Trophoblast cell (in vitro differentiated cells and primary cell): ENCODE results near the gene MUC12. TPM values are rescaled to one million over a fixed set of nuclear protein-coding genes. Genes with fewer than 3 reads are reported as not detected.
"Not testable (repeated sequence)": the region's sequence is repeated elsewhere in the genome, so short reads cannot be mapped to it uniquely, and the experiment has no call there.

Experiments
- DNase-seq, 2 donors: peaks; one replicate each; pipeline ENCODE4 v3.0.0-alpha.2; 2016
- H2AFZ ChIP-seq: 2 replicates; pipeline ENCODE4 v1.6.1; 2013; ENCODE audit warnings: low read length, moderate library complexity, mild to moderate bottlenecking; ENCODE audit not compliant: insufficient read depth, poor library complexity
- H2AK5ac ChIP-seq: 2 replicates; pipeline ENCODE4 v1.6.1; 2013; ENCODE audit warnings: mild to moderate bottlenecking, low read length
- H2BK120ac ChIP-seq: 2 replicates; pipeline ENCODE4 v1.6.1; 2013; ENCODE audit warnings: low read length, mild to moderate bottlenecking, moderate library complexity; ENCODE audit not compliant: insufficient read depth, poor library complexity
- H2BK12ac ChIP-seq: 2 replicates; pipeline ENCODE4 v1.6.1; 2013; ENCODE audit warnings: mild to moderate bottlenecking, low read length, moderate library complexity
- H2BK5ac ChIP-seq: 2 replicates; pipeline ENCODE4 v1.6.1; 2013; ENCODE audit warnings: low read length, low read depth, moderate library complexity, mild to moderate bottlenecking; ENCODE audit not compliant: poor library complexity
- H3K14ac ChIP-seq: 2 replicates; pipeline ENCODE4 v1.6.1; 2013; ENCODE audit warnings: mild to moderate bottlenecking, low read length
- H3K18ac ChIP-seq: 2 replicates; pipeline ENCODE4 v1.6.1; 2013; ENCODE audit warnings: mild to moderate bottlenecking, low read length
- H3K23ac ChIP-seq: 2 replicates; pipeline ENCODE4 v1.6.1; 2013; ENCODE audit warnings: low read length
- H3K27ac ChIP-seq: 2 replicates; pipeline ENCODE4 v1.5.1; 2013; ENCODE audit warnings: low read depth, mild to moderate bottlenecking, inconsistent platforms, low read length, moderate library complexity
- H3K27me3 ChIP-seq: 2 replicates; pipeline ENCODE4 v1.6.1; 2013; ENCODE audit warnings: inconsistent platforms, mild to moderate bottlenecking, low read length, moderate library complexity; ENCODE audit not compliant: insufficient read depth
- H3K36me3 ChIP-seq, 2 experiments: 1 replicate in 1 of 2; 2 replicates in 1 of 2; pipeline ENCODE4 v1.6.1; 2013; ENCODE audit warnings: low read length in 2 of 2, mild to moderate bottlenecking in 2 of 2, moderate library complexity in 1 of 2; ENCODE audit not compliant: insufficient read depth in 2 of 2, control insufficient read depth in 1 of 2
- H3K4ac ChIP-seq: 2 replicates; pipeline ENCODE4 v1.6.1; 2013; ENCODE audit warnings: low read depth, mild to moderate bottlenecking, low read length, moderate library complexity
- H3K4me1 ChIP-seq, 2 experiments: 1 replicate in 1 of 2; 2 replicates in 1 of 2; pipeline ENCODE4 v1.6.1; 2013; ENCODE audit warnings: low read length in 2 of 2, mild to moderate bottlenecking in 2 of 2, moderate library complexity in 1 of 2; ENCODE audit not compliant: insufficient read depth in 2 of 2, control insufficient read depth in 1 of 2
- H3K4me2 ChIP-seq: 2 replicates; pipeline ENCODE4 v1.6.1; 2013; ENCODE audit warnings: inconsistent platforms, mild to moderate bottlenecking, low read length, moderate library complexity
- H3K4me3 ChIP-seq: 2 replicates; pipeline ENCODE4 v1.5.1; 2013; ENCODE audit warnings: mild to moderate bottlenecking, low read depth, low read length, inconsistent platforms
- H3K79me1 ChIP-seq: one replicate; pipeline ENCODE4 v1.6.1; 2013; ENCODE audit warnings: low read length
- H3K79me2 ChIP-seq: 2 replicates; pipeline ENCODE4 v1.6.1; 2013; ENCODE audit warnings: low read length, mild to moderate bottlenecking; ENCODE audit not compliant: control insufficient read depth, insufficient read depth, poor library complexity
- H3K9ac ChIP-seq: 2 replicates; pipeline ENCODE4 v1.6.1; 2013; ENCODE audit warnings: mild to moderate bottlenecking, low read length
- H3K9me3 ChIP-seq: 2 replicates; pipeline ENCODE4 v1.6.1; 2013; ENCODE audit warnings: low read depth, mild to moderate bottlenecking, control low read depth, inconsistent platforms, low read length; ENCODE audit not compliant: insufficient read depth
- H4K12ac ChIP-seq: 2 replicates; pipeline ENCODE4 v1.6.1; 2013; ENCODE audit warnings: low read depth, mild to moderate bottlenecking, low read length, moderate library complexity
- H4K8ac ChIP-seq: 2 replicates; pipeline ENCODE4 v1.6.1; 2013; ENCODE audit warnings: low read depth, mild to moderate bottlenecking, low read length, moderate library complexity
- H4K91ac ChIP-seq: one replicate; pipeline ENCODE4 v1.6.1; 2013; ENCODE audit warnings: low read depth, mild to moderate bottlenecking, low read length, moderate library complexity
- WGBS: extraction: QIAGEN DNeasy Blood & Tissue Kit; methylation state at CpG from one replicate; pipeline ENCODE4 v1.1.7; 2013; ENCODE audit warnings: missing lambda C conversion rate; ENCODE audit not compliant: insufficient read length, insufficient coverage; ENCODE audit errors: extremely low coverage; 5-methylcytosine and 5-hydroxymethylcytosine counted together
- polyA plus RNA-seq: library from polyadenylated mRNA; stranded (reverse); fragments of 200-250 nt; gene quantifications from 2 replicates; pipeline ENCODE4 v1.2.3, GENCODE V29; 2013

MUC12 gene, protein sequence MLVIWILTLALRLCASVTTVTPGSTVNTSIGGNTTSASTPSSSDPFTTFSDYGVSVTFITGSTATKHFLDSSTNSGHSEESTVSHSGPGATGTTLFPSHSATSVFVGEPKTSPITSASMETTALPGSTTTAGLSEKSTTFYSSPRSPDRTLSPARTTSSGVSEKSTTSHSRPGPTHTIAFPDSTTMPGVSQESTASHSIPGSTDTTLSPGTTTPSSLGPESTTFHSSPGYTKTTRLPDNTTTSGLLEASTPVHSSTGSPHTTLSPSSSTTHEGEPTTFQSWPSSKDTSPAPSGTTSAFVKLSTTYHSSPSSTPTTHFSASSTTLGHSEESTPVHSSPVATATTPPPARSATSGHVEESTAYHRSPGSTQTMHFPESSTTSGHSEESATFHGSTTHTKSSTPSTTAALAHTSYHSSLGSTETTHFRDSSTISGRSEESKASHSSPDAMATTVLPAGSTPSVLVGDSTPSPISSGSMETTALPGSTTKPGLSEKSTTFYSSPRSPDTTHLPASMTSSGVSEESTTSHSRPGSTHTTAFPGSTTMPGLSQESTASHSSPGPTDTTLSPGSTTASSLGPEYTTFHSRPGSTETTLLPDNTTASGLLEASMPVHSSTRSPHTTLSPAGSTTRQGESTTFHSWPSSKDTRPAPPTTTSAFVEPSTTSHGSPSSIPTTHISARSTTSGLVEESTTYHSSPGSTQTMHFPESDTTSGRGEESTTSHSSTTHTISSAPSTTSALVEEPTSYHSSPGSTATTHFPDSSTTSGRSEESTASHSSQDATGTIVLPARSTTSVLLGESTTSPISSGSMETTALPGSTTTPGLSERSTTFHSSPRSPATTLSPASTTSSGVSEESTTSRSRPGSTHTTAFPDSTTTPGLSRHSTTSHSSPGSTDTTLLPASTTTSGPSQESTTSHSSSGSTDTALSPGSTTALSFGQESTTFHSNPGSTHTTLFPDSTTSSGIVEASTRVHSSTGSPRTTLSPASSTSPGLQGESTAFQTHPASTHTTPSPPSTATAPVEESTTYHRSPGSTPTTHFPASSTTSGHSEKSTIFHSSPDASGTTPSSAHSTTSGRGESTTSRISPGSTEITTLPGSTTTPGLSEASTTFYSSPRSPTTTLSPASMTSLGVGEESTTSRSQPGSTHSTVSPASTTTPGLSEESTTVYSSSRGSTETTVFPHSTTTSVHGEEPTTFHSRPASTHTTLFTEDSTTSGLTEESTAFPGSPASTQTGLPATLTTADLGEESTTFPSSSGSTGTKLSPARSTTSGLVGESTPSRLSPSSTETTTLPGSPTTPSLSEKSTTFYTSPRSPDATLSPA (N-terminal part only)
- 3.9 and 4.4 TPM in 2 replicates for polyA plus RNA-seq

DNA sequence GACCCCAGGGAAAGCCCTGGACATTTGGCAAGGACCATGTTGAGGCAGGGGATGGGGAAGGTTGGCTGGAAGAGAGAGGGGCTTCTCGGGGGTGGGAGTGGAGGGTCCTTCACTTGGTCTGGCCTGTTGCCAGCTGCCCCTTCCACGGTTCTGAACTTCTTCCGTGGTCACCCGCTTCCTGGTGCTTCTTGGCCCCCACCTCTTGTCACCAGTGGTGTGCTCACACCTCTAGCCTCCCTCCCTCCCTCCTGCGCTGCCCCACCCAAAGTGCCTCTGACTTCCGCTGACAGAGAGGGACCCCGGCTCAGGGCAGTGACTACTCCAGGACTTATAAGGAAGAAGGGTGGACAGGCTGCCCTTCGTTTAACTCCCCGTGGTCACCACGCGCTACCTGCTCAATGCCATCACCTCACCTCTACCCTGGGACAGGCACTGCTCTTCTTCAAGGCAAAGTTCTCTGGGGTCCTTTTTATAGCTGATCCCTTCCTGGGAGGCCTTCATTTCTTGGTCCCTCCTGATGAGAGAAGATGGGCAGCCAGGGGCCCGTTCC is at the start of gene MUC12:
Gene MUC12 (plus strand): TSS at position 500 of the 550 bp plus-strand sequence. CDS start 58 bp downstream, outside the sequence.
- Histone ChIP-seq H3K79me1 (no peaks in the 10 kb centered on the region), H3K9me3 (peaks cover 1% of the 10 kb centered on the region), H3K14ac (no peak within 1 kb of the TSS), H3K9ac (no peak within 1 kb of the TSS), H3K79me2 (no peaks in the 10 kb centered on the region), H3K4me3 (no peak within 1 kb of the TSS), H4K91ac (no peak within 1 kb of the TSS), H3K27me3 (peaks cover 3% of the 10 kb centered on the region), H3K4me1 (peaks cover 4 to 16% of the 10 kb centered on the region in 2 experiments), H4K12ac (no peak within 1 kb of the TSS), H3K36me3 (no peaks in the 10 kb centered on the region), H3K23ac (no peak within 1 kb of the TSS), H3K18ac (no peak within 1 kb of the TSS), H4K8ac (no peak within 1 kb of the TSS), H2AFZ (no peak within 1 kb of the TSS), H2BK5ac (no peak within 1 kb of the TSS), H2BK120ac (no peak within 1 kb of the TSS), H2BK12ac (no peak within 1 kb of the TSS), H3K4me2 (no peak within 1 kb of the TSS), H2AK5ac (no peak within 1 kb of the TSS), H3K27ac (no peak within 1 kb of the TSS), H3K4ac (no peak within 1 kb of the TSS)
- no peak for DNase-seq
- WGBS: no CpG with 5 or more reads among the region's 12 CpGs

DNA sequence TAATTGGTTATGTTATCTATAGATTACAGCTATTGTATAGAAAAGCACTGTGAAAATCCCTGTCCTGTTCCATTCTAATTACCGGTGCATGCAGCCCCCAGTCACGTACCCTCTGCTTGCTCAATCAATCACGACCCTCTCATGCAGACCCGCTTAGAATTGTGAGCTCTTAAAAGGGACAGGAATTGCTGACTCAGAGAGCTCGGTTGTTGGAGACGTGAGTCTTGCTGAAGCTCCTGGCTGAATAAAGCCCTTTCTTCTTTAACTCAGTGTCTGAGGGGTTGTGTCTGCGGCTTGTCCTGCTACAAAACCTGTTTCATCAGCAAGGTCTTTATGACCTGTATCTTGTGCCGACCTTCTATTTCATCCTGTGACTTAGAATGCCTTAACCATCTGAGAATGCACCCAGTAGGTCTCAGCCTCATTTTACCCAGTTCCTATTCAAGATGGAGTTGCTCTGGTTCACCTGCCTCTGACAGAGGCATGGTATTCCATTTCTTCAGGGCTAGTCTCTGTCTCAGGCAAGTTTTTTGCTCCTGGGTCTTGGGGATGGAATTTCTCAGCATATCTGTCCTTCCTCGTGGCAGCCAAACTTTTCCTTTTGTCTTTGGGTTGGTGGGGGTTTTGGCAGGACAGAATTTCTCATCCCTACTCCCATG is 49.5 kb upstream of the MUC12 start:
- DNase-seq, H3K23ac ChIP-seq, H3K9ac ChIP-seq, H3K79me2 ChIP-seq, H3K27ac ChIP-seq, H3K4me1 ChIP-seq, H3K36me3 ChIP-seq, H3K4me3 ChIP-seq, H2BK12ac ChIP-seq, H2BK5ac ChIP-seq, H4K12ac ChIP-seq, H3K4ac ChIP-seq, H2AK5ac ChIP-seq, H2BK120ac ChIP-seq, H4K8ac ChIP-seq, H2AFZ ChIP-seq, H3K14ac ChIP-seq, H3K9me3 ChIP-seq, H4K91ac ChIP-seq, H3K4me2 ChIP-seq, H3K27me3 ChIP-seq, H3K79me1 ChIP-seq, H3K18ac ChIP-seq: not testable (repeated sequence)
- no CpG with 5 or more reads among the region's 9 CpGs for WGBS

DNA sequence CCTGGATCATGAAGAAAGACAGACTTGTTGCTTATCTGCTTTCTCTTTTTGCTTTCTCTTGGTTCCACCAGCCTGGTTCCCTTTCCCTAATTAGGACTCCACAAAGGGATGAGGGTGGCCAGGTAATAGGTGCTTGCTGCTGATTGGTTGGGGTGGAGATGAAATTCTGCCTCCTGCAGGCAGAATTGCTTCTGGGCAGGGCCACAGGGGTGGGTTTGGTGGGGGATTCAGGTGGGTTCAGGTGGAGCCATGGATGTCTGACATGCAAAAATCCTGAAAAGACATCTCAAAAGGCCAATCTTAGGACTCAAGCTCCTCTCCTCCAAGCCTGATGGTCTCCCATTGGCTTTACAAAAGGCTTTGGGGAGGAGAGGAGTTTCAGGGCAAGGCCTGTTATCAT is 48.3 kb upstream of the MUC12 start:
- H3K79me1 ChIP-seq: no peaks in the 10 kb centered on the region
- H4K8ac ChIP-seq: no peak overlapping the region
- H3K4me1 ChIP-seq: peaks cover 4 to 9% of the 10 kb centered on the region in 2 experiments
- H3K4ac ChIP-seq: no peak overlapping the region
- H2AK5ac ChIP-seq: no peak overlapping the region
- no peak overlapping the region for H4K91ac ChIP-seq
- H3K23ac ChIP-seq: no peak overlapping the region
- no peak overlapping the region for H3K4me3 ChIP-seq
- no peak overlapping the region for H4K12ac ChIP-seq
- no peak overlapping the region for H3K18ac ChIP-seq
- no peaks in the 10 kb centered on the region for H3K27me3 ChIP-seq
- no peak overlapping the region for H2BK12ac ChIP-seq
- no peak overlapping the region for H3K14ac ChIP-seq
- H2BK5ac ChIP-seq: no peak overlapping the region
- H3K9ac ChIP-seq: peak overlapping the region; percentile 78
- H3K9me3 ChIP-seq: no peaks in the 10 kb centered on the region
- no peak overlapping the region for H3K4me2 ChIP-seq
- H3K79me2 ChIP-seq: no peaks in the 10 kb centered on the region
- H3K27ac ChIP-seq: no peak overlapping the region
- no peak overlapping the region for H2BK120ac ChIP-seq
- no peak overlapping the region for H2AFZ ChIP-seq
- no peaks in the 10 kb centered on the region for H3K36me3 ChIP-seq
- DNase-seq: no peak
